IMR-90 (cell line): ENCODE data around the gene ZNF563. TPM values are rescaled to one million over a fixed set of nuclear protein-coding genes. Genes with fewer than 3 reads are reported as not detected.

Experiments used
- microRNA-seq, 2 experiments: library from miRNA; stranded (forward) in 1 of 2; unstranded in 1 of 2; fragments of 10-50 nt in 1 of 2; fragments of <30 nt in 1 of 2; gene quantifications in 1 of 2; microRNA quantifications in 1 of 2; one replicate each; pipeline versions ENCODE3 to v1.1.0; 2013 to 2020; ENCODE audit not compliant: insufficient read depth in 1 of 2, insufficient read length in 1 of 2, unreplicated experiment in 1 of 2
- polyA plus RNA-seq, 3 experiments: library from polyadenylated mRNA; depleted of rRNA; stranded (reverse); fragments of >200 nt; gene quantifications; 2 replicates each; pipeline ENCODE4 v1.2.3, GENCODE V29; 2012; ENCODE audit warnings: low replicate concordance in 1 of 3
- small RNA-seq, 5 experiments: library from RNA; depleted of rRNA; stranded (forward); fragments of <200 nt; gene quantifications; one replicate each; pipeline ENCODE3, GENCODE V24; 2012
- total RNA-seq: library from RNA; depleted of rRNA; stranded (reverse); fragments of >200 nt; gene quantifications from 2 replicates; pipeline ENCODE4 v1.2.3, GENCODE V29; 2012; rRNA removed

ZNF563 gene
- total and polyA plus RNA-seq, 2 of the 4 experiments (the other 2 are of a cell fraction), result 1.3 to 2.0 TPM

Small RNAs within 50 kb of the gene (microRNA-seq; reads per million reads assigned to microRNA genes)
- not detected for gene RPS29P23 (ENCODE audit: insufficient read depth, insufficient read length)

Small RNAs within 50 kb of the gene (small RNA-seq; reads per million reads assigned to genes)
- 0 reads per million in 5 experiments for gene RPS29P23

Other genes with a start within 250 kb of the ZNF563 start
- gene ZNF20, start 193.3 kb downstream of the ZNF563 start, total RNA-seq, result 7.8 and 7.9 TPM in 2 replicates
- 1.8 and 2.1 TPM in 2 replicates for gene ZNF20, start 193.3 kb downstream of the ZNF563 start, polyA plus RNA-seq (2012; rRNA removed)
- 14.4 and 16.7 TPM in 2 replicates for gene ZNF625, start 176.9 kb downstream of the ZNF563 start, total RNA-seq
- 1.8 and 2.5 TPM in 2 replicates for gene ZNF625, start 176.9 kb downstream of the ZNF563 start, polyA plus RNA-seq (2012; rRNA removed)
- 6.8 and 9.4 TPM in 2 replicates for gene ZNF136, start 170.5 kb downstream of the ZNF563 start, total RNA-seq
- gene ZNF136, start 170.5 kb downstream of the ZNF563 start, polyA plus RNA-seq (2012; rRNA removed), result 1.4 and 1.9 TPM in 2 replicates
- 6.1 and 6.6 TPM in 2 replicates for gene ZNF44, start 38.8 kb downstream of the ZNF563 start, total RNA-seq
- 2.6 and 3.5 TPM in 2 replicates for gene ZNF44, start 38.8 kb downstream of the ZNF563 start, polyA plus RNA-seq (2012; rRNA removed)
- gene ZNF442, start 32.0 kb upstream of the ZNF563 start, total RNA-seq, result 3.6 and 4.4 TPM in 2 replicates
- gene ZNF442, start 32.0 kb upstream of the ZNF563 start, polyA plus RNA-seq (2012; rRNA removed), result 0.34 and 0.58 TPM in 2 replicates
- 3.4 and 3.6 TPM in 2 replicates for gene ZNF799, start 67.6 kb upstream of the ZNF563 start, total RNA-seq
- gene ZNF799, start 67.6 kb upstream of the ZNF563 start, polyA plus RNA-seq (2012; rRNA removed), result 0.63 and 0.79 TPM in 2 replicates
- gene ZNF443, start 107.4 kb upstream of the ZNF563 start, total RNA-seq, result 3.2 and 3.6 TPM in 2 replicates
- 0.52 and 0.79 TPM in 2 replicates for gene ZNF443, start 107.4 kb upstream of the ZNF563 start, polyA plus RNA-seq (2012; rRNA removed)
- 3.8 and 4.2 TPM in 2 replicates for gene ZNF709, start 151.2 kb upstream of the ZNF563 start, total RNA-seq
- gene ZNF709, start 151.2 kb upstream of the ZNF563 start, polyA plus RNA-seq (2012; rRNA removed), result 0.43 and 0.50 TPM in 2 replicates
- 6.3 and 9.4 TPM in 2 replicates for gene ZNF564, start 217.8 kb upstream of the ZNF563 start, total RNA-seq
- 1.2 and 1.5 TPM in 2 replicates for gene ZNF564, start 217.8 kb upstream of the ZNF563 start, polyA plus RNA-seq (2012; rRNA removed)